WI38 (cell line): ENCODE results near the gene RPP14.

Source experiments
- H3K4me3 ChIP-seq: 2 replicates; pipeline ENCODE4 v1.5.1; 2011; ENCODE audit warnings: low read depth, mild to moderate bottlenecking, control low read depth, low read length
- CTCF ChIP-seq: IDR thresholded peaks from 2 replicates; pipeline ENCODE4 v1.5.1; 2012; ENCODE audit warnings: low read depth, mild to moderate bottlenecking, control low read depth, low read length

Gene RPP14

DNA sequence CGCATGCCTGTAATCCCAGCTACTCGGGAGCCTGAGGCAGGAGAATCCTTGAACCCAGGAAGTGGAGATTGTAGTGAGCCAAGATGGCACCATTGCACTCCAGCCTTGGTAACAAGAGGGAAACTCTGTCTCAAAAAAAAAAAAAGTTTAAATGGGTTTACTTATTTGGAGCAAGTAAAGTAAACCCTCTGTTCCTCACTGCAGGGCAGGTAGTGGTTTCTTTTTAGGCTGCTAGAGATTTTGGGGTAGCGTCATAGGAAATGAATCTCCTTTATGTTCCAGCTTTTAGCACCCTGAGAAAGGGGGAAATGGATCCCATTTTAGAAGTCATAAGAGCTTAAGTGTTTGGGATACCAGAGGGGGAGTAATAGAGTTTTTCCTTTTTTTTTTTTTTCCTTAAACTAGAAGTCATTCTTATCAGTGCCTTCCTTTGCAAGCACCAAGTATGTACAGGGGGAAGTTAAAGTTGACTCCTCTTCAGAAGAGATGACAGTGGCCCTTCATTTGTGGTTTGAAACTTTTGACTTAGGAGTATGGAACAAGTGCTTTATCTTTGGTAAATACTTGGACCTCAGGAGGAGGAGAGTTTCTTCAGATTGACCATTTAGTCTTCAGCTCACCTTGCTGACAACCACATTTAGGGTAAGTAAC lies 34.7 kb downstream of the RPP14 start:
- H3K4me3 ChIP-seq: no peak overlapping the region
- no peak for TF ChIP-seq CTCF

DNA sequence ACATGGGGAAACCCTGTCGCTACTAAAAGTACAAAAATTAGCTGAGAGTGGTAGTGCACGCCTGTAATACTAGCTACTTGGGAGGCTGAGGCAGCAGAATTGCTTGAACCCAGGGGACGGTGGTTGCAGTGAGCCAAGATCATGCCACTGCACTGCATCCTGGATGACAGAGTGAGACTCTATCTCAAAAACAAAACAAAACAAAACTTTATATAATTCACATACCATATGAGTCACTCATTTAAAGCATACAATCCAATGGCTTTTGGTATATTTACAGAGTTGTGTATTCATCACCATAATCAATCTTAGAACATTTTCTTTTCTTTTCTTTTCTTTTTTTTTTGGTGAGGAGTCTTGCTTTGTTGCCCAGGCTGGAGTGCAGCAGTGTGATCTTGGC lies 35.3 kb downstream of the RPP14 start:
- no peak for TF ChIP-seq CTCF
- no peak overlapping the region for H3K4me3 ChIP-seq

DNA sequence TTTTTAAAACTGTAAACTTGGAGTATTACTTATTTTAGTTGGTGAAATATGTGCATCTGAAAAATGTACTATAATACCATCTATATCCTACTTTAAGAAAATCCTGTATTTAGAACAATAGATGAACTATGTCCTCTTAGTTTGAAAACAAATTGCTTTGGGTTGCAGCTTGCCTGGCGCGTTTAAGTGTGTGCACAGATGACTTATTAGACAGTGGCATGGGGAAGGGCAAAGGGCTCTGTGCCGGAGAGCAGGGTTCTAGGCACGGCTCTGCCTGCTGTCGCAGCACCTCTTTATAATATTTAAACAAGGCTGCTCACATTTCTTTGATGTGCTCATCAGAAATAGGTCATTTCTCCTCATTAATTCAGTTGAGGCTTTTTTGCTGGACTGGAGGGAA lies 36.6 kb downstream of the RPP14 start:
- no peak for TF ChIP-seq CTCF
- no peak overlapping the region for H3K4me3 ChIP-seq

DNA sequence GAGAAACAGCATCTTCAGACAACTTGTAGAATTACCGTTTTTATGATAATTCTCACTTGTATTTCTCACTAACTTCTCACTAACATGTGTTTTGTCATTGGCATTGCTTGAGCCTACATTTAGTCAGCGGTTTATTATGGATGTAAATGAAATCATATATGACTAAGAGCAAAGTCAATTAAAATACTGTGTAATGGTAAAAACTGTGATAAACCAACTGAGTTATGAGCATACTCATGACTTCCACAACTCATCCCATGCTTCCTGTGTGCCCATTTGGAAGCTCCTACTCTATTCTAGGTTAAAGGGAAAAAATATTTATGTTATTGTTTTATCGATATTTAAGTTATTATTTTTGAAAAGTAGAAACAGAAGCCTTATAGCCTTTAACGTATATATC lies 39.4 kb downstream of the RPP14 start:
- H3K4me3 ChIP-seq: no peak overlapping the region
- no peak for TF ChIP-seq CTCF

DNA sequence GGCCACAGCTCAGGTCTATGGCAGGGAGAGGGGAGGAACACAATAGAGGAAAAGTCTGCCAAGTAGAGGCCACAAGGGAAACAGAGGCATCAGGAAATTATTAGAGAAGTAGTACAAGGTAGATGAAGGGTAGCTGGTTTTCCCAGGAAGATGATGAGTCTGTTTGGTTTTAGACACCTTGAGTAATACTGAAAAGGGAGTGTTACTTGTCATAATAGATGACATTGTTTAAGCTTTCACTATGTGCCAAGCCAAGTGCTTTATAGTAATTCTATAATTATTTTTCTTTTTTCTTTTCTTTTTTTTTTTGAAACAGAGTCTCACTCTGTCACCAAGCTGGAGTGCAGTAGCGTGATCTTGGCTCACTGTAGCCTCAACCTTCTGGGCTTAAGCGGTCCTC lies 40.3 kb downstream of the RPP14 start:
- TF ChIP-seq CTCF: no peak
- H3K4me3 ChIP-seq: no peak overlapping the region

GRCh38 chr3:58347984-58348383 lies 41.9 kb downstream of the RPP14 start:
- H3K4me3 ChIP-seq: no peak overlapping the region
- no peak for TF ChIP-seq CTCF

DNA sequence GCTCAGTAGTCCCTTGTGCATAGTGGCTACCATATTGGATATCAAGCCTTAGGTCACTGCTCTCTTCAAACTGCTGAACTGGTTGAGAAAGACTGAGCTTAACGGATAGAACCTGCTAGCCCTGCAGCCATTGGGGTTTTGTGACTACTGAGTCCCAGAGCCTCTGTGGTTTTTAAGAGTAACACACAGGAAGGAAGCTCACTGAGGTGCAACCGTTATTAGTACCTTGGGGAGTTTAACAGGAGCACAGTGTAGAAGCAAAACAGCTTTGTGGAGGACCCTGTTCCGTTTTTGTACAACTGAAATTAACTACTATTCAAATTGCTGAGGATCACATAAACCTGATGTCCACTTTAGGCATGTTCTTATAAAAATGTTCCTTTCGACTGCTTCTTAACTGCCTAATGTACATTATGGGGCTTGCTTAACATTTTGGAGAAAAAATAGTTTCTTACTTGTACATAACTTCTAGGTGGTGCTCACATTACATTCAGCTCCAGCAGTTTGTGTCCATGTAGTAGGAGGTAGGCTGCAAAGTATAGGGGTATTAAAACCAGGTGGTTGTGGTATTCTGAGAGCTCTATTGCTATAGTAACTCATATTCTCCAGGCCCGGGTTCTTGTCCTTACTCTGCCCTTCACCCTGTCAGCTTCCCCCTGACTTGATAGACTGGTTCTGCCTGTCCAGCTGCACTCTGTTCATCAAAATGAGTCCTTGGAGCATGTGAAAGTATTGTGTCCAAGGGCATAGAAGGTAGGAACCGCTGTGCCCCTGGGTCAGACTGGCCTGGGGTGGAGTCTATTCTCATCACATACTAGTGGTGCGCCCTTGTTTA lies 44.0 kb downstream of the RPP14 start:
- TF ChIP-seq CTCF: no peak
- no peak overlapping the region for H3K4me3 ChIP-seq
